GM23248 (cell line): ENCODE measurements around the gene MEI4.

Experiments
- EZH2 ChIP-seq: fragments of 200-600 bp; sonication (generic); IDR thresholded peaks from 2 replicates; pipeline ENCODE4 v1.6.1; 2018; ENCODE audit warnings: antibody characterized with exemption, mild to moderate bottlenecking; ENCODE audit not compliant: insufficient read depth, poor library complexity, severe bottlenecking
- EZH2phosphoT487 ChIP-seq: fragments of 200-600 bp; sonication (generic); IDR thresholded peaks from 2 replicates; pipeline ENCODE4 v1.6.1; 2018; ENCODE audit warnings: antibody characterized with exemption, moderate library complexity, mild to moderate bottlenecking, low read depth; ENCODE audit not compliant: insufficient read depth

- no peak for TF ChIP-seq EZH2
- TF ChIP-seq EZH2phosphoT487, result no peak
These were observed 8.6 kb upstream of the MEI4 start for GRCh38 chr6:77644102-77644705.
